ENCODE measurements around the gene TRDN.

The TRDN gene

GRCh38 chr6:123648723-123649122 is 12.0 kb upstream of the TRDN start:
- no peak for TF ChIP-seq CTCF (conservative IDR thresholded peaks at IDR 0.05; ENCODE audit: low read depth, low read length)
- H3K4me3 ChIP-seq (ENCODE audit: low read length), result no peak overlapping the region
- DNase-seq (ENCODE audit: low read depth), result no peak

GRCh38 chr6:123648020-123648580 is 11.3 kb upstream of the TRDN start:
- no peak for TF ChIP-seq CTCF (conservative IDR thresholded peaks at IDR 0.05; ENCODE audit: low read depth, low read length)
- no peak overlapping the region for H3K4me3 ChIP-seq (ENCODE audit: low read length)
- DNase-seq (ENCODE audit: low read depth), result no peak

- H3K4me3 ChIP-seq (ENCODE audit: low read length), result no peak overlapping the region
- no peak for TF ChIP-seq CTCF (conservative IDR thresholded peaks at IDR 0.05; ENCODE audit: low read depth, low read length)
- no peak for DNase-seq (ENCODE audit: low read depth)
Measured at GRCh38 chr6:123641497-123641896, 4.7 kb upstream of the TRDN start.

- H3K4me3 ChIP-seq (ENCODE audit: low read length), result no peak overlapping the region
- no peak for TF ChIP-seq CTCF (conservative IDR thresholded peaks at IDR 0.05; ENCODE audit: low read depth, low read length)
Measured at GRCh38 chr6:123640567-123641187, 3.9 kb upstream of the TRDN start.

GRCh38 chr6:123638865-123639264 is 2.1 kb upstream of the TRDN start:
- no peak for TF ChIP-seq CTCF (conservative IDR thresholded peaks at IDR 0.05; ENCODE audit: low read depth, low read length)
- peak; percentile 40 for DNase-seq (ENCODE audit: low read depth)
- no peak overlapping the region for H3K4me3 ChIP-seq (ENCODE audit: low read length)

More at GRCh38 chr6:123640567-123641187, 3.9 kb upstream of the TRDN start:
- DNase-seq (ENCODE audit: low read depth), result no peak

GRCh38 chr6:123636282-123636681 is 468 bp downstream of the TRDN start:
- TF ChIP-seq CTCF (conservative IDR thresholded peaks at IDR 0.05; ENCODE audit: low read depth, low read length), result no peak
- H3K4me3 ChIP-seq (ENCODE audit: low read length), result no peak overlapping the region
- DNase-seq (ENCODE audit: low read depth), result no peak

- TF ChIP-seq CTCF (conservative IDR thresholded peaks at IDR 0.05; ENCODE audit: low read depth, low read length), result no peak
- no peak overlapping the region for H3K4me3 ChIP-seq (ENCODE audit: low read length)
- DNase-seq (ENCODE audit: low read depth), result no peak
Measured at GRCh38 chr6:123635567-123635966, 1.2 kb downstream of the TRDN start.
